IPS DF 6.9 (cell line): Measurements from ENCODE around the gene CLUH.

ENCODE experiments used
- DNase-seq: peaks from one replicate; pipeline ENCODE4 v3.0.0-alpha.2; 2013; ENCODE audit warnings: low read depth, low spot score
- H3K27ac ChIP-seq: one replicate; pipeline ENCODE4 v1.5.1; 2013; ENCODE audit warnings: low read length, control low read depth
- H3K27me3 ChIP-seq: 2 replicates; pipeline ENCODE4 v1.6.1; 2013; ENCODE audit warnings: mild to moderate bottlenecking, low read length; ENCODE audit not compliant: control insufficient read depth, insufficient read depth
- H3K36me3 ChIP-seq: 2 replicates; pipeline ENCODE4 v1.6.1; 2013; ENCODE audit warnings: low read length; ENCODE audit not compliant: control insufficient read depth, insufficient read depth
- H3K4me1 ChIP-seq: 2 replicates; pipeline ENCODE4 v1.6.1; 2013; ENCODE audit warnings: low read length; ENCODE audit not compliant: control insufficient read depth, insufficient read depth
- H3K4me3 ChIP-seq: 2 replicates; pipeline ENCODE4 v1.5.1; 2013; ENCODE audit warnings: mild to moderate bottlenecking, low read length
- H3K9me3 ChIP-seq: 2 replicates; pipeline ENCODE4 v1.6.1; 2013; ENCODE audit warnings: low read length, inconsistent platforms; ENCODE audit not compliant: control insufficient read depth, insufficient read depth
- WGBS: extraction: QIAGEN DNeasy Blood & Tissue Kit; methylation state at CpG from one replicate; pipeline ENCODE4 v1.1.7; 2013; ENCODE audit warnings: mixed read lengths, missing lambda C conversion rate; ENCODE audit not compliant: insufficient read length, insufficient coverage; 5-methylcytosine and 5-hydroxymethylcytosine counted together

CLUH gene

DNA sequence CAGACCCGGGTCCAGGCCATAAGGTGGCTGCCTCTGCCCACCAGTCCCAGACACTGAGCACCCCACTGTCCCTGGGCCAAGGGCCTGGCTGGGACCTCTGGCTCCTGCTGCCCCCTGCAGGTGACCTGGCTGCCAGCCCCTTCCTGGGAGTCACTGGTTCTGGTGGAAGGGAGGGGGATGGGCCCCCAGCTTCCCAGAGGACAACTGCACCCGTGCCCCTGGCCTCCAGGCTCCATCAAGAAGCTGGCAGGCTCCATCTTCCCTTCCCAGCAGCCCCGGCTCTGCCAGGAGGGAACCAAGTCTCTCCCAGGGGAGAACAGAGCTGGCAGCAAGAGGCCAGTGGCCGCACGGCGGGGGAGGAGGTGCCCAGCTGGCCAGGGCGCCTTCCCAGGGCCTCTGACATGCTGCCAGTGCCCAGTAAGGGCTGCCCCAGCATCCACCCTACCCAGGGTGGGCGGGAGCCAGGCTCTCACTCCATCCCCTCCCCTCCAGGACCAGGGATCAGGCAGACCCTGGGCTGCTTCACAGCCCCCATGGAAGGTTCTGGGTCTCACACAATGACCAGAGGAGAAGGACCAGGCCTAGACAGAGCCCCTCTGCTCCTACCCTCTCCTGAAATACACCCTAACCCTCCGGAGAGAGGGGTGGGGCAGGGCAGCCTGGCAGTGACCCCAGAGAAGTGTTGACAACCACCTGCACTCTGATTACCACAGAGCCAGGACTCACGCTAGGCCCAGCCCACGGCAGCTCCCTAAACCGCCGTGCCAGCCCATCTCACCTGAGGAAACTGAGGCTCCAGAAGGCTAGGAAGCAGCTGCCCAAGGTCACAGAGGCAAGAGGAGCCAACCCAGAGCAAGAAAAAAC lies 3.6 kb downstream of the CLUH start:
- peaks cover 6% of the 10 kb centered on the region for H3K4me1 ChIP-seq
- no peaks in the 10 kb centered on the region for H3K27me3 ChIP-seq
- DNase-seq = no peak
- H3K4me3 ChIP-seq = no peak overlapping the region
- WGBS = no CpG with 5 or more reads among the region's 13 CpGs
- H3K9me3 ChIP-seq = no peaks in the 10 kb centered on the region
- peaks cover 4% of the 10 kb centered on the region for H3K36me3 ChIP-seq
- no peak overlapping the region for H3K27ac ChIP-seq

DNA sequence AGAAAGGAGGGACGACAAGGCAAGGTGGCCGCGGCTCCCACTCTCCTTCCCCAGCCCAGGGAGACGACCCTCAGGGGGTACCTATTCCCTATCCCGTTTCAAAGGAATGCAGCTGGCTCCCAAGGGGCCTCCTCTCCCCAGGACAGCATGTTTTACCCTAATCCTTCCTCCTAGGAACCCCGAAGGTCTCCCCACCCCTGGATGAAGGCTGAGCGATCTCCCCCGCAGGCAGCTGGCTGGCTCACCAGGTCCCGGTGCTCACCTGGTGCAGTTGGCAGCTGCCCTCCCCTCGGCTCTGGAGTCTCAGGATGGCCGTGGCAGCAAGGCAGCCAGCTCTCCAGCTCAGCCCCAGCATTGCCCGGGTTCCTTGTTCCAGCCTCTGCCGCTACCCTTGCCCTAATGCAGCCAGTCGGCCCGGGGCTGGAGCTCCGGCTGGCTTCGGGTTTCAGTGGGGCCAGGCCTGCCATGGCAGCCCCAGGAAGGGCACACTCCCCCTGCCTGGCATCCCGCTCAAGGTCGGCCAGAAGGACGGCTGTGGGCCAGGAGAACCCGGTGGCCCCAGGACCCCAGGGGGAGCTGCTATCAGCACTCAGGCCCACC lies 4.6 kb downstream of the CLUH start:
- Histone ChIP-seq H3K9me3 (no peaks in the 10 kb centered on the region), H3K27me3 (no peaks in the 10 kb centered on the region), H3K27ac (no peak overlapping the region), H3K4me3 (no peak overlapping the region), H3K4me1 (peaks cover 5% of the 10 kb centered on the region), H3K36me3 (peaks cover 5% of the 10 kb centered on the region)
- WGBS = no CpG with 5 or more reads among the region's 21 CpGs
- DNase-seq = no peak

DNA sequence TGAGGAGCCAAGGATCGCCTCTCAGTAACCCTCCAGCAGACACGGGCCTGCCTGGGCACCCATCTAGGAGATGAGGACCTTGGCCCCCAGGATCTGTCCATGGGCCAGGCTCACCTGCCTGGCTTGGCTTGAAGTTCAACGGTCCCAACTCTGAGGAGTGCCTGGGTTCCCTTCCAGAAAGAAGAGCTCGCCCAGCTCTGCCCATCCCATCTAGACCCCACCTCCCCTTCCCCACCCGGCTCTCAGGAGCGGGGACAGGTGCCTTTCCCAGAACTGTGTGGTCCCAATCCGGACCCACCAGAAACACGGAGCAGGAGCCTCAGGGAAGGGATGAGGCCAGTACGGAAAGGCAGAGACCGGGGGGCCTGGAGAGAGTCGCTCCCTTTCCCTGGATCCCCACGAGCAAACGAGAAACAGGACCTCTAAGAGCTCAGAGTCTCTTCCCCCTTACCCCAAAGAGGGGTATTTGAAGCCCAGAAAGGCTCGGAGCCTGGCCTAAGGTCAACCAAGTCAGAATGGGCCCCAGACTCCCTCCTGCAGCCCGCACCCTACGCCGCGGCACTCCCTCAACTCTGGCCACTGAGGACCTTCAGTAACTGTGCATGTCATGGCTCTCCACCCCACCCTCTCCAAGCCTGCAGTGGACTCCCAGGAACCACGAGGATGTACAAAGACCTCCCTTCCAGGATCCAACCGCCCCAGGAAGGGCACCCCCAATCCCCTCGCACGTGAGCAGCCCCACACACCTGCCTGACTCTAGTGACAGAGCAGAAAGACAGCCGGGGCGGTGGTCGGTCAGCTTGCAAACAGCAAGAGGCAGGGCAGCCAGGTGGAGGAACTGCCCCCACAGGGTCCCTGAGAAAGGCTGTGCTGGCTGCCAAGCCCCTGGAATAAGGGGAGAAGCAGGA lies 5.4 kb downstream of the CLUH start:
- no CpG with 5 or more reads among the region's 25 CpGs for WGBS
- H3K27ac ChIP-seq = no peak overlapping the region
- peaks cover 3% of the 10 kb centered on the region for H3K4me1 ChIP-seq
- H3K4me3 ChIP-seq = no peak overlapping the region
- no peaks in the 10 kb centered on the region for H3K9me3 ChIP-seq
- H3K27me3 ChIP-seq = no peaks in the 10 kb centered on the region
- H3K36me3 ChIP-seq = peaks cover 8% of the 10 kb centered on the region
- no peak for DNase-seq

DNA sequence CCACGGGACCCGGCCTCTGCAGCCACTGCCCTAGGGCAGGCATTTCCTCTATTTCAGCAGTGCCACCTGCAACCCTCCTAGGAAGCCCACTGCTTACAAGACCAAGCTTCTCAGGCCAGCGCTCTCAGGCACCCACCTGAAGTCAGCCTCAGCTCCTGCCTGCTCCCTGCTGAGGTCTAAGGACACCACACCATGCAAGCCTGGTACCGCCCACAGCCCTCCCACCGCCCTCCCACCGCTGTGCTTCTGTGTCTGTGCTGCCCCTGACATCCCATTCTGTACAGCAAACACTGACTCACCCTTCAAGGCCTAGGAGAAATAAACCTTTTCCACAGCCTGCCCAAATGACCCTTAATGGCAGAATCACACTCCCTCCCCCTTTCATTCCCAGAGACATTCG lies 6.3 kb downstream of the CLUH start:
- Histone ChIP-seq H3K36me3 (peaks cover 17% of the 10 kb centered on the region), H3K27ac (no peak overlapping the region), H3K4me1 (peaks cover 2% of the 10 kb centered on the region), H3K4me3 (no peak overlapping the region), H3K9me3 (no peaks in the 10 kb centered on the region), H3K27me3 (no peaks in the 10 kb centered on the region)
- no CpG with 5 or more reads among the region's 7 CpGs for WGBS
- DNase-seq = no peak

DNA sequence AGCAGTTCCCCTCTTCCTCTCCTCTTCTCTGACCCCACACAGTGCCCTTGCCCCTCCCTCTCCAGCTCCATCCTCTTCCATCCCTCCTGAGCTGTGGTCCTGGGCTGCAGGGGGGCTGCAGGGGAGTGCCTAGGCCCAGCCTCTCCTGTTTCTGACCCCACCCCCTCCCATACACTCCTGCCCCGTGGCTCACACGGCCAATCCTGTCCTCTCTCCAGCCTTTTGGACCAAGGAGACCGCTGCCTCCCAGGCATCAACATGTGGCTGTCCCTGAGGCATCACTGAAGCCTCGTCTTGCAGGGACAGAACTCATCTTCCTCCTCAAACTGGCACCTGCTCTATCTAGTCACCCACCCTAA lies 6.7 kb downstream of the CLUH start:
- no peak for DNase-seq
- Histone ChIP-seq H3K36me3 (peaks cover 18% of the 10 kb centered on the region), H3K9me3 (no peaks in the 10 kb centered on the region), H3K27me3 (no peaks in the 10 kb centered on the region), H3K27ac (no peak overlapping the region), H3K4me1 (peaks cover under 1% of the 10 kb centered on the region), H3K4me3 (no peak overlapping the region)
- WGBS = no CpG with 5 or more reads among the region's 4 CpGs

DNA sequence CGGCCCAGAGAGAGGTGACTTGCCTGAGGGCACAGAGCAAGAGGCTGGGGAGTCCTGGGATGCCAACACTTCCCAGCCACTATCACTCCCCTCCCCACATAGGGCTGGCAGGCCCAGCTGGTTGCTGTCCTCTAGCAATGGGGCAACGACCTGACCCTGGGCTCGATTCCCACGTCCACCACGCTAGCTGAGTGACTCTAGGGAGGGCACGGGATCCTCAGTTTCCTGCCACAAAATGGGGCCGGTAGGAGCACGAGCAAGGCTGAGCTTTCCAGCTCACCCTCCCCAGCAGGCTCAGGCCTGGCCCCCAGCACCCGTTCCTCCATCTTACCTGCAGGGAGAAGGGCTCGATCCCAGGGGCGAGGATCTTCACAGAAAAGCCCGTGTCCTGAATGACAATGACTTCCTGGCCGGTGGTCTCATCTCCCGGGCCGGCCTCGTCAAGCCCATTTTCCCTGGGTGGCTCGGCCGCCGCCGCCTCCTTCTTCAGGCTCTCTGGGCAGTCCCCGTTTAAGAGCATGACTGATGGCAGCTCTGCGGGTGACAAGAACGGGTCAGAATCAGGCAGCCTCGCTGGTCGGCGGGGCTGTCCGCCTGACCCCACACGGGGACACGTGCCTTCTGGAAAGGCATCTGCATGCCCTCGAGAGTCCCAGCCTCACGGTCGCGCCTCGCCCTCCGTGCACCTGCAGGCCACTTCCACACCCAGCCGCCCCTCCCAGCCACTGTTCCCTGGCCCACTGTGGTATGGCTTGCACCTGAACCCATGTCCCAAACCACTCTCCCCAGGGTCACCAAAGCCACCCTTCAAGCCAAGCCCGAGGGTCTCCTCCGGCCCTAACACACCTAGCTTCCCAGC lies 7.3 kb downstream of the CLUH start:
- no CpG with 5 or more reads among the region's 38 CpGs for WGBS
- no peaks in the 10 kb centered on the region for H3K27me3 ChIP-seq
- H3K27ac ChIP-seq = no peak overlapping the region
- H3K9me3 ChIP-seq = no peaks in the 10 kb centered on the region
- no peak overlapping the region for H3K4me3 ChIP-seq
- peaks cover 18% of the 10 kb centered on the region for H3K36me3 ChIP-seq
- H3K4me1 ChIP-seq = no peaks in the 10 kb centered on the region; the same call in 1 of the 2 replicates
- DNase-seq = no peak

DNA sequence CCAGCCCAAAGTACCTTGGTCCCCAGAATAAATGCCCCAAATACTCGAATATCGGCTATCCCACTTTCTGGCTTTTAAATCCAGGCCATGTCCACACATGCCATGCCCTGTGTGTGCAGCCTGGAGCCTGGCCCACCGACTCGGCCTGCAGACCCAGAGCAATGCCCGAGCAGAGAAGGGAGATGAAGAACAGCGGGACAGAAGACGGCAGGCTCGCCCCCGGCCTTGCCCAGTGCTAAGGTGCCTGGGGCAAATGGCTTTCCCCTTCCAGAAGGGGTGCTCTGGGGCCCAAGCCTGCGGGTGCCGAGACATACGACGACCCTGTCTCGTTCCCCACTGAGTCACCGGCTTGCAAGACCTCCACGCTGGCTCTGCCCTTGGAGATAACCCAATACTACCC lies 8.0 kb downstream of the CLUH start:
- Histone ChIP-seq H3K4me3 (no peak overlapping the region), H3K27me3 (no peaks in the 10 kb centered on the region), H3K4me1 (no peaks in the 10 kb centered on the region; the same call in 1 of the 2 replicates), H3K9me3 (no peaks in the 10 kb centered on the region), H3K27ac (no peak overlapping the region), H3K36me3 (peaks cover 18% of the 10 kb centered on the region)
- DNase-seq = no peak
- WGBS = no CpG with 5 or more reads among the region's 16 CpGs

DNA sequence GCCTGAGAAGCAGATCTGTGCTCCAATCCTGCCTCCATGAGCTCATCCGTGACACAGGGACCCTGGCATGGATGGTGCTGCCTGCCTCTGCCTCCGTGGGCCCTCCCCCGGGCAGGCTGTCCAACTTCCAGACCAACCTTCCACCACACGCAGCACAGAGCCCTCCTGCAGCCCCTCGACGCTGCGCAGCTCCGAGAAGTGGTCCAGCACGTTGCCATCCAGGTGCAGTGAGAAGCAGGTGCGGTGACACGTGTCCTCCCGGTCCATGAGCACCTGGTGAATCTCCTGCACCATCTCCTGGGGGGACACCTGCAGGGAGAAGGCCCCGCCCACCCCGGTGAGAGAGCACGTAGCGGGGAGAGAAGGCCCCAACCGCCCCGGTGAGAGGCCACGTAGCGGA lies 8.4 kb downstream of the CLUH start:
- H3K27me3 ChIP-seq = no peaks in the 10 kb centered on the region
- H3K4me3 ChIP-seq = no peak overlapping the region
- peaks cover 19% of the 10 kb centered on the region for H3K36me3 ChIP-seq
- no peaks in the 10 kb centered on the region for H3K9me3 ChIP-seq
- no CpG with 5 or more reads among the region's 20 CpGs for WGBS
- no peaks in the 10 kb centered on the region; the same call in 1 of the 2 replicates for H3K4me1 ChIP-seq
- no peak overlapping the region for H3K27ac ChIP-seq
- DNase-seq = no peak

DNA sequence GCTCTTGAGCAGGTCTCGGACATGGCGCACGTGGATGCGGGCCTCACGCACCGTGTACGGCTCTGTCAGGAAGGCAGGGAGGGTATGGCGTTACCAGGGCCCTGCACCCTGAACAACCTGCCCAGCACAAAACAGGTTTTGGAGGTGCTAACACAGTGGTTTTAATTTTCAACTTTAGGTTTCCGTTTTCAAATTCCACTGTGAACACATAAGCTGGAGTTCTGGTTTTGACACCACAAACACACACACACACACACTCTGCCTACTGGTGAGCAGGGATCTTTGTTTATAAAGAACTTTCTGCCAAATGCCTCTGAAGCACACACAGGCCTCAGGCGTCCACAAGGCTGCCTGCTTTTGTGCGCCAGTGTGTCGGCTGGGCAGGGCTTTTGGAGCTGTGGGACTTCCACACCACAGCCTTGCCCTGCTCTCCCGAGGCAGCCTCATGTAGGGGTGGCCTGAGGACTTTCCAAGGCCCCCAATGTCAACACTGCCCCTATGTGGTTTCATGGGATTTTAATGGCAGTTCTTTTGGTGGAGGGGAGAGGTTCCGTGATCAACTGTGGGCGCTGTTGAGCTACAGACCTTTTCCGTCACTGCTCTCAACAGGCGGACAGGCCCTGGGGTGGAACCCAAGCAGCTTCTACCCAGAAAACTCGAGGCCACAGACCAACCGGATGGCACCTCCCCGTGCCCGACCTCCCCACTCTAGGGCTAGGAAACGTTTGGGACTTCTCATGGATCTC lies 9.4 kb downstream of the CLUH start:
- no peaks in the 10 kb centered on the region for H3K27me3 ChIP-seq
- H3K9me3 ChIP-seq = no peaks in the 10 kb centered on the region
- no peaks in the 10 kb centered on the region for H3K4me1 ChIP-seq
- no peak for DNase-seq
- H3K36me3 ChIP-seq = peaks cover 26% of the 10 kb centered on the region
- WGBS = no CpG with 5 or more reads among the region's 22 CpGs
- H3K27ac ChIP-seq = no peak overlapping the region
- H3K4me3 ChIP-seq = no peak overlapping the region
